GM12801 (cell line): ENCODE measurements around the gene CXCL17.

Source experiments
- CTCF ChIP-seq: IDR thresholded peaks from one replicate; pipeline ENCODE4 v1.5.1; 2011; ENCODE audit warnings: control low read depth; ENCODE audit not compliant: insufficient read length; ENCODE audit errors: extremely low read depth

CXCL17 gene

GRCh38 chr19:42471554-42472249, 29.0 kb upstream of the CXCL17 start:
- no peak for TF ChIP-seq CTCF

GRCh38 chr19:42469311-42470235, 26.8 kb upstream of the CXCL17 start:
- no peak for TF ChIP-seq CTCF

- no peak for TF ChIP-seq CTCF
Observed at GRCh38 chr19:42468273-42468796, 25.6 kb upstream of the CXCL17 start.

GRCh38 chr19:42467183-42467760, 24.5 kb upstream of the CXCL17 start:
- TF ChIP-seq CTCF = no peak

- no peak for TF ChIP-seq CTCF
Observed at GRCh38 chr19:42466521-42467182, 23.9 kb upstream of the CXCL17 start.

- no peak for TF ChIP-seq CTCF
Observed at GRCh38 chr19:42465827-42466280, 23.1 kb upstream of the CXCL17 start.
